HG03045 (cell line): ENCODE measurements around the gene LDLR.

Source experiments
- ATAC-seq: cut with Tn5 transposase; IDR thresholded peaks from one replicate; pipeline ENCODE4 v1.9.1; 2021; ENCODE audit warnings: mild to moderate bottlenecking, moderate library complexity; ENCODE audit not compliant: unreplicated experiment

The LDLR gene

GRCh38 chr19:11089254-11090013 lies at the start of gene LDLR:
LDLR (plus strand) TSS chr19:11089463; CDS start chr19:11089549, 86 bp downstream.
- ATAC-seq = no peak

GRCh38 chr19:11041194-11041593 lies 48.1 kb upstream of the LDLR start:
- ATAC-seq = no peak

GRCh38 chr19:11041966-11042627 lies 47.2 kb upstream of the LDLR start:
- ATAC-seq = no peak

GRCh38 chr19:11044431-11044830 lies 44.8 kb upstream of the LDLR start:
- ATAC-seq = no peak

GRCh38 chr19:11045536-11045935 lies 43.7 kb upstream of the LDLR start:
- ATAC-seq = no peak

- ATAC-seq = no peak
These were observed 42.5 kb upstream of the LDLR start for GRCh38 chr19:11046605-11047354.

- ATAC-seq = no peak
These were observed 41.4 kb upstream of the LDLR start for GRCh38 chr19:11047866-11048265.

- ATAC-seq = no peak
These were observed 38.7 kb upstream of the LDLR start for GRCh38 chr19:11050323-11051114.

- no peak for ATAC-seq
These were observed 35.5 kb upstream of the LDLR start for GRCh38 chr19:11053817-11054195.

GRCh38 chr19:11054200-11054599 lies 35.1 kb upstream of the LDLR start:
- no peak for ATAC-seq

GRCh38 chr19:11054628-11055027 lies 34.6 kb upstream of the LDLR start:
- no peak for ATAC-seq

- no peak for ATAC-seq
These were observed 30.8 kb upstream of the LDLR start for GRCh38 chr19:11058246-11059030.

- ATAC-seq = no peak
These were observed 29.5 kb upstream of the LDLR start for GRCh38 chr19:11059511-11060358.

GRCh38 chr19:11061952-11062351 lies 27.3 kb upstream of the LDLR start:
- ATAC-seq = no peak

GRCh38 chr19:11063434-11063833 lies 25.8 kb upstream of the LDLR start:
- no peak for ATAC-seq

- no peak for ATAC-seq
These were observed 24.4 kb upstream of the LDLR start for GRCh38 chr19:11064831-11065303.

- ATAC-seq = no peak
These were observed 22.9 kb upstream of the LDLR start for GRCh38 chr19:11066326-11066725.

GRCh38 chr19:11067356-11068113 lies 21.7 kb upstream of the LDLR start:
- ATAC-seq = no peak
